ENCODE results near the gene FOS.

Gene FOS

GRCh38 chr14:75252254-75252837 is 26.3 kb upstream of the FOS start:
- DNase-seq = no peak

DNA sequence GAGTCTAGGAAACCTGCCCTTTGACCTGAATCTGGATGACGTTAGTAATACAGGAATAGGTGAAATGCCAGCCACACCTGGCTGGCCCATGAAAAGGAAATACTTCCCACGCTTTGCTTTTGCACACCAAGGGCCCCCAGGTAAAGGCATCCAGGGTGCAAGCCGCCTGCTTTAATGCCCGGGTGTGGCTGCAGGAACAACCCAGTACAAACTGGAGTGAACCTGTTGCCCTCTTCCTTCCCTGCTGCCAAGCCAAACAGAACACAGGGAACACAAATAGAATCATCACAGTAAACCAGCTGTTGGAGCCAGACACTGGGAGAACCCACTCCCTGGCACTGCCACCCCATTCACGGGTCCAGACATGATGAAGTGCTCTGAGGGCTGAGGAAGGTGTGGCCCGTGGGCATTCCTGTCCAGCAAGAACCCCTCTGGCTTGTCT is 24.2 kb upstream of the FOS start:
- no peak for DNase-seq

DNA sequence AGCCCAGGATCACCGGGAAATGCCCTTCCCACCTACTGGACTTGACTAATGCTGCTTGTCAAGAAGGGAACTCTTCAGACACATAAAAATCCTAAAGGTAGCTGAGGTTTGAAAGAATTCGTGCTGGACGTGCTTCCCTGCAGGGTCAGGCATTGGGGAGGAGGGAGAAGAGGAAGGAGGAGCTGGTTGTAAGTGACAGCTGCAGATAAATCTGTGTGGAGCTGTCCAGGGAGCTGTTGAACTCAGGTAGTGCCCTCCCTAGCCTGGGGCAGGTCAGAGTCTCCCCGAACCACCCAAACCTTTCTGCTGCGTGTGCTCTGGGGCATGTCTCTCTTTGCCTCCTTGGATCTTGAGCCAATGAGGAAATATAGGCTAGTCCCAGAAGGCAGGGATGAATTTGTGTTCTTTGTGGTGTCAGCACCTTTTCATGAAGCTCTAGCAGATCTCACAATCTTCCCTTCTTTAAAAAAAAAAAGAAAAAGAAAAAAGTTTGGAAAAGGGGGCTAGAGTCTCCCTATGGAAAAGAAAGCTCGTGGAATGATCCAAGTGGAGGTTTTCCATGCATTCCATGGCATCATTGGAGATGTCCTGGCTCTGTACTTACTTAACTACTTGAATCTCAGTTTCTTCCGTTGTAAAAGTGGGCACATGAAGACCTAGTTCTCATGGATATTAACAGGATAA is 23.6 kb upstream of the FOS start:
- DNase-seq = no peak

GRCh38 chr14:75258079-75258802 is 20.4 kb upstream of the FOS start:
- no peak for DNase-seq

DNA sequence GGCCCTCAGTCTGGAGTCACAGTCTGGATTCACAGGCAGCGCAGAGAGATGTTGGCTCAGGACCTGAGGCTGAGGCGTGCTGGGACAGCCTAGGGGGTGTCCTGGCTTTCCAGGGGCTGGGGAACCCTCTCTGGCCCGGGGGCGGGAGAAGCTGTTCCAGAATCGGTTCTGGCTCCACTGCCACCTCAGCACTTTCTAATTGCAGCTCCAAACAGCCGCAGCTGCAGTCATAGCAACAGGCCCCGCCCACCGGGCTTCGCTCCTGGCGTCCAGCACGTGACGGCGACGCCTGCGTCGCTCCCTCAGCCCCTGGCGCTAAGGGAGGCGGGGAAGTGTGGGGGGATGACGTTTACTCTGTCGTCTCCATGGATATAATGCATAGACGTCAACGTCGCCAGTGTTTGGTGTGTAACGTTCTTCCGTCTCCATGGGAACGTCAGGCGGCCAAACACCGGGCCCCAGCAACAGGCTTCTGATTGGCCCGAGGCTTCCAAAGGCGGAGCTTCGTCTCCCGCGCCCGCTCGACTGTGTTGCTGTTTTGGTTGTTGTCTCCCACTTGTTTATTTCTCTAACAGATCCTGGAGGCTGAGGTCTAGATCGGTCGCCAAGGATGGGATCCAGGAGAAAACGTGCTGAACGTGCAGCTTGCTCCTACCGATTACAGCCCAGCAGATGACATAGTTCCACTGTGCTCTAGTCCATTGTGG is 19.7 kb upstream of the FOS start:
- DNase-seq = peak; percentile 96 to 99 (median 98)

- no peak for DNase-seq
Measured at GRCh38 chr14:75259510-75259855, 19.1 kb upstream of the FOS start.

- DNase-seq = no peak
Measured at GRCh38 chr14:75260025-75260763, 18.4 kb upstream of the FOS start.

DNA sequence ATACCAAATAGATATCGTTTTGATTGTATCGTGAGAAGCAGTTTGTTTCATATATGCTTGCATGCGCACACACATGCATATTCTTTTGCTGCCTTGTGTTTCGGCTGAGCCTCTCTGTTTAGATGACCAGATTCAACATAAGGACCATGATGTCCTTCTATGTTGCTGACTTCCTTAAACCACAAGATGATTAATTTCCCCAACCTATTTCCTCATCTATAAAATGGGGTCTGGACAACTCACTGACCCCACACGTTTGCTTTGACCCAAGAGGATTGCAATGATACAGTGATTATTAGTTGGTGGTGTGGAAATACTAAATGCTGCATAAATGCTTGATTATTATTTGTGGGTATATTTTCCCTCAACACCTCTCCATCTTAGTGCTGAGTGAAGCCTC is 16.8 kb upstream of the FOS start:
- no peak for DNase-seq

GRCh38 chr14:75262641-75263040 is 16.0 kb upstream of the FOS start:
- DNase-seq = no peak

DNA sequence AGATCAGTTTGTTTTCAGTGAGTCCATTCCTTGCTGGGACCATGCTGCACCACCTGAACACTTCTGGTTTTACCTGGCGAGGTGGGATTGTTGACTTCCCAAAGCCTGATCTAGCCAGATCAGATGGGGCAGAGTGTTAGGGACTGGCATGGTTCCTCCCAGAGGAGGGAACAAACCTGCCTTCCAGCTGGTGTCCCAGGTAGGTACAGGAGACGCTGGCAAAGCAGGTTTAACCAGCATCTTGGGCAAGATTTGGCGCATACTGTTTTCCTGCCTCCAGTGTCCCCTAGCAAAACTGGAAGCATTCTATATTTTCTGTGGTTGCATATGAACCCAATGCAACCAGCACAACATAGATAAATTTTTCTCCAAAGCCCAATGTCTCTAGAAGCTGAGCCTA is 14.6 kb upstream of the FOS start:
- DNase-seq = no peak

DNA sequence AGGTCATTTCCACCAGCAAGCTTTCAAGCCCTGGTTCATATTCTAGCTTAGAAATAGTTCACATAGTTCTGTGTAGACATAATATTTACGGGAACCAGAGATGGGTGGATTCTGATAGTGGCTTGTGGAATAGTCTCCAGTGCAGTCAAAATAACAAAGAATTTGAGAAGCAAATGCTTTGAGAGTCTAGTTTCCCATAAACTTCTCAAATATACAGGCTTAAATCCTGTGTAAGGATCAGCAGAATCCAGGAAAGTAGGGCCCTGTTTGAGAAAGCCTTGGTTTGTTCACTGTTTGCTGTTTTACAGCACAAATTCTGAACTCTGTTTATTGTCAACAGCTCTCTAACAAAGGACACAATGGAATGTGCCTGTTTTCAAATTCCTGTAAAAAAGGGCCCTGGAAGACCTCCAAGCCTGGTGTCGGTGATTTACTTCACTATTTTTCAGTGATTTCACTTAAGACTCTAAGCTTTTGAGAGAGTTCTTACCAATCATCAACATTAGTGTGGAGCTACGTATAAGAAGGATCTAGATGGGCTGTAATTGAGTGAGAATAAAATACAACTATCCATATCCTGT is 11.4 kb upstream of the FOS start:
- no peak for DNase-seq

DNA sequence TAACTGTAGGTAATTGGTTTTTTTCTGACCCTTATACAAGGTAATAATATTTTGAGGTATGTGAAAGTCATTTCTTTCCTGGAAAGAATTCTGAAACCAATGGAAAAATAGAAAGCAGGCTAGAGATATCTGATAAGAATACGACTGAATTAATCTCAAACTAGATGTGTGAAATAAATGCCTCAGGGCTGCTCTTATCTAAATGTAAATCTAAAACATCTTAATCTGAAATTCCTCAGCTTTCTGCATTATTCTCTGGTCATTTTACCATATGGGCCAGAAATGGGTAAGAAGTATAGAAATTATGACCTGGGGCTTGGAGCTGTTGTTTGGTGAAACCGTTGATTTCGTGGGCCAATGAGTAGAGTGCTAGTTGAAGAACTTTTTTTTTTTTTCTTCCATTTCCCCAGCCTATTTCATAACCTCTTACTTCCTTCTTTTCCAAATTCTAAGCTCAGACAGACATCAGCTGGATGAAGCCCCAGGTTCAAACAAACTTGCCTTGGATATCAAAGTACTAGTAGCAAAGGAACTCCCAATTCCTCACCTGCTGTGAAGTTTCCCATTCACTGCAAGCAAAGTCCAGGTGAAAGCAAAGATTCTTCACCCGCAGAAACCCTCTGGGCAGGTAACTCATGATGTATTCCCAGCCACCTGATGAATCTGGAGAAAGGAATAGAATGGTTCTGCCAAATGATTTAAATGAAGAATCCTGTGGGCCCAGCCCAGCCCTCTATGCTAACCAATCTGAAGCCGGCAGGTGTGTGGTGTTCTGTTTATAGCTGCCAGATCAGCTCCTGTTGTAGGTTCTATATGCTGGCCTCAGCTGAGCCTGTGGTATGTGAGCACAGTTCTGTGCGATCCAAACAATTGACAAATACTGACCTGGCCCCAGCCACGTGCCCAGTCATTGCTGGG is 9.7 kb upstream of the FOS start:
- no peak for DNase-seq

DNA sequence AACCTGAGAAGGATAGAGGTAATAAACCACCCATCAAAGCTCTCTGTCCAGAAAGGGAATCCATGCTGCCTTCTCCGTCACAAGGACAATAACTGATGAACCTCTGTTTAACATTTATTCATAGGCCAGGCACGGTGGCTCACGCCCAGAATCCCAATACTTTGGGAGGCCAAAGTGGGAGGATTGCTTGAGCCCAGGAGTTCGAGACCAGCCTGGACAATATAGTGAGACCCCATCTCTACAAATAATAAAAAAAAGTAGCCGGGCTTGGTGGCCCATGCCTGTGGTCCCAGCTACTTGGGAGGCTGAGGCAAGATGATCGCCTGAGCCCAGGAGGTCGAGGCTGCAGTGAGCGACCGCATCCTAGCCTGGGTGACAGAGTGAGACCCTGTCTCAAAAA is 7.1 kb upstream of the FOS start:
- no peak for DNase-seq

DNA sequence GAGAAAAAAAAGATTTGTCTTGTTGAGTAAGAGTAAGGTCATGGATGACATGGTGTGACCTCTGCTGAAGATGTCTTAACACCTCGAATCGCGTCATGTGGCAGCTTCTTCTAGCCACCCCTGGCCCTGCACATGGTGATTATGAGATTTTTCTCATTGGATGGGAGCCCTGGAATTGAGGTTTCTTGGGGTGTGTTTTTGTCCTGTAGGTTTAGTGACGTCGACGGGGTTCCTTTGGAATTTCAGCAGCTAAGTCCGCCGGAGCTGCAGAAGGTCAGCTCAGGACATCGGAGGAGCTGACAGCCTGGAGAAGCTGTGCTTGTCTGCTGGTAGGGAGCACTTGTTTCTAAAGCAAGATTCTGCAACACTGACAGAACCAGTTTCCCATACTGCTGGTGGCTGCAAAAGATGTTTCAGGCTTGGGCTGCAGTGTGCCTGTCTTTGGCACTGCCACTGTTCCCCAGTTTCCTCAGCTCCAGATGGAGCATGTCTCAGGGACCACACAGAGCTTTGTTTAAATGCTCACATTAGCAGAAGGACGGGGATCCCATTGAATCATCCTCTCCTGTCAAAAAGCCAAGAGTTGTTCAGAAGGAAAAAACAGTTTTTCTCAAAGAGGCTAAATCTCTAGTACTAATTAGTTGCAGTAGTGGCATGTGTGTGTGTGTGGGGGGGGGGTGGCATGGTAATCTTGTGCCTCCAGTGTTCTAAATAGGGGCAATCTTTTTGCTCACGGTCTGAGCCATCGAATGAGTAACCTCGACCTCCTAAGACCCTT is 5.2 kb upstream of the FOS start:
- no peak for DNase-seq

DNA sequence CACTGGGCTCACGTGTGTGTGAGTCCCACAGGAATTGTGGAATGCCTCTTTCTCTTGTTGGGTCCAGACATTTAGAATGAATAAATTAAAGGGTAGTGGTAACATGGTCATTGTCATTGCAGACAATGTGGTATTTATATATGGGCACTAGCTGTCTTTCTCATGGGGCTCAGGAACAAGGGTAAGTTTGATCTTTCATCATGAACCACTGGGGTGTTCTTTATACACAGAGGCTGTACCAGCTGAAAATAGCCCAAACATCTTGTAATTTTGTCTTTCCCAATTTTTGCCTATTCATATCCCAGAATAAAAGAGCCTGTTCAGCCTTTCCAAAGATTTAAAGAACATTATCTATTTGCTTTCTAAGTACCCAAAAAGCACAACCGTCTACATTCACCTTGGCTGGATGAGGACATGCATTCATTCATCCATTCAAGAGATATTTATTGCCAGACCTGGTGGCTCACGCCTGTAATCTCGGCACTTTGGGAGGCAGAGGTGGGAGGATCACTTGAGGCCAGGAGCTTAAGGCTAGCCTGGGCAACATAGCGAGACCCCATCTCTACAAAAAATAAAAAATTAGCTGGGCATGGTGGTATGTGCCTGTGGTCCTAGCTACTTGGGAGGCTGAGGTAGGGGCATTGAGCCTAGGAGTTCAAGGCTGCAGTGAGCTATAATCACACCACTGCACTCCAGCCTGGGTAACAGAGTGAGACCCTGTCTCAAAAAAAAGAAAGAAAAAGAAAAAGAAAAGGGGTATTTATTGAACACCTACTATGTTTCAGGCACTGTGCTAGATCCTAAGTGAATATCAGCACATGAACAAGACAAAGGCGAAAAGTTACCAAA is 4.4 kb upstream of the FOS start:
- no peak for DNase-seq

DNA sequence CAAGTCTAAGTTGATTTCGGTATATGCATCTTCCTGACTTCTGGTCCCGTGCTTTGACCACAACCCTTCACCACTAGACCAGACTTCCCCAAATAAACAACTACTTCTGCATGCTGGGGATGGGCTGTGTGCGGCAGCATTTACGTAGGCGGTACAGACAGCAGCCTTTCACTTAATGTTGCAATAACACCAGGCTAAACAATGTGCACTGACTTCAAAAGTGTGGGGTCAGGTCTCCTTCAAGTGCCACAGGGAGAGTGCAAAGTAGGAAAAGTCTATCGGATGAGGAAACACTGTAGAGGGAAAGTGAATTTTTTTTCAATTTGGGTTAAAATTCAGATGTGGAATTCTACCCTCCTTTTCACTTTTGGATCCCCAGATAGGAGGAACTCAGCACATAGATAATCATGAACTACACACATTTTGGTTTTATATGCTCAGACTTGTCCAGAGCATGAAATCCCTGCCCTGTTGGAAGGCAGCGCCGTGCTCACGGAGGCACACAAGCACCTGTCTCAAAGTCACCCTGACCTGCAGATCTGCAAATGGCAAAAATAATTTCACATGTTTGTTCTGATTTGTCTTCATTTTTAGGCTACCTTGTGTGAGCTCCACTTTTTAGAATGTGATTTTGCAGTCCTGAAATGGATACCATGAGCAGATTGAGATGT is 3.6 kb upstream of the FOS start:
- no peak for DNase-seq

DNA sequence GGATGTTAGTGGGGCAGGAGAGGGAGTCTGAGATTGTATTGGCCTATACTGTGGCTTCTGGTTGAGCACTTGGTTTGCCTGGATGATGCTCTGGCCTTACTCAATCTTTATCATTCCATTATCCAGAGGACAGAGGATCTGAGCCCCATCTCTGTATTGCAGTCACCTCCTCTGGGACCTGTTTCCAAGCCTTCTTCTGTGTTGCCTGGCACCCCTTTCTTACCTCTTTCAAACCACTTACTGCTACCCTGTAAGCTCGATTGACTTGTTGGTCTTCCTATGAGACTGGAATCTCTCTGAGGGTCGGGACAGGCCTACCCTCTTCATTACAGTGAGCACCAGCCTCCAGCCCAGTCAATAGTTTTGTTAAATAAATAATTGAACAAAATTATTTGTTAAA is 3.0 kb upstream of the FOS start:
- no peak for DNase-seq

DNA sequence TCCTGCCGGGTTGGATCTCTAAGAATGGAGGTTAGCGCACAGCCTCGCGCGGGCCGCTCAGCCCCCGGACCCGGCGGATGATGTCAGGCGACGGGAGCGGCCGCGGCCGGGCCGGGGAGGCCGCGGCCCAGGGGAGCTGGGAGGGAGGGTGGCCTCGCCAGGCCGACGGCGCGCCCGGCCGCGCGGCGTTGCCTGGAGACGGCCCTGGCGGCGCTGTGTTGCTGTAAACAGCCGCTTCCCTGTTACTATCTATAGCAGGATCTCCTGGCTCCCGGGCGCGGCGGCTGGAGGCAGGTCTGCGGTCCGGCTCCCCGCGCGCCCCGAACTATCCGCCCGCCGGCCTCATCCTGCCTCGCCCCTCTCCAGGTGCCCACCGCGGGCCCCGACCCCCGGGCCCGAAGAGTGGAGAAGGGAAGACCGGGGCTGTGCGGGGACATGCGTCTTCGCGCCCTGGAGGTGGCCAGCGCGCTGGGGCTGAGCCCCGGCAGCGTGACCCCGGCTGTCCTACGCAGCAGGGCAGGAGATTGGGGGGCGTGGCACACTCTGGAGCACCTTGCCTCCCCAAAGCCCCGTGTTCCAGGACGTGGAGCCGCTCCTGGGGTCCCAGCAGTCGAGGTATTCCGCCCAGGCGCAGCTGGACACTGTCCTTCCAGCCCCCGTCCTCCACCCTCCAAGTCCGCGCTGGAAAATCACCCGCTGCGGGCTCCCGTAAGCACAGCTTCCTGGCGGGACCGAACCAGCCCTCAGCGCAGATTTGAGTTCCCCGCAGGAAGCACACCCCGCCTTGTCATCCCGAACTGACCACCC is 1.4 kb upstream of the FOS start:
- peak in 2 of 4 experiments; percentile 16 to 46 for DNase-seq
